H1 (cell line): Measurements from ENCODE around the gene ANKMY2. TPM values are rescaled to one million over a fixed set of nuclear protein-coding genes. Genes with fewer than 3 reads are reported as not detected.

Source experiments
- CTCF ChIA-PET: fragments of 300-600 bp; sonication (Branson Sonifier 250); formaldehyde crosslinking; loops from one replicate; lab custom pipeline; 2021; ENCODE audit not compliant: partially characterized antibody; lab: Charles Lee
- POLR2A ChIA-PET: fragments of 300-600 bp; sonication (Branson Sonifier 250); formaldehyde crosslinking; loops from one replicate; lab custom pipeline; 2021; ENCODE audit warnings: inconsistent platforms; ENCODE audit not compliant: partially characterized antibody; lab: Charles Lee
- DNase-seq, 2 experiments: peaks; one replicate each; pipeline versions ENCODE4 v3.0.0 to v3.0.0-alpha.2; 2010 to 2022; ENCODE audit warnings: low spot score in 2 of 2, low read depth in 1 of 2, mixed read lengths in 1 of 2
- FAIRE-seq: peaks from 2 replicates; lab custom pipeline; 2011; peaks lifted over from hg19 to GRCh38; lab: Jason Lieb, UNC
- H2AFZ ChIP-seq: 2 replicates; pipeline ENCODE4 v1.8.1; 2012; ENCODE audit warnings: low read length, inconsistent platforms
- H2AK5ac ChIP-seq: 2 replicates; pipeline ENCODE4 v1.6.1; 2013; ENCODE audit warnings: low read depth, low read length
- H2BK120ac ChIP-seq: replicated peaks from 2 replicates; pipeline ENCODE3; 2013; ENCODE audit warnings: low read depth, low read length, inconsistent platforms
- H2BK12ac ChIP-seq: 2 replicates; pipeline ENCODE4 v1.6.1; 2013; ENCODE audit warnings: low read depth, low read length
- H2BK15ac ChIP-seq: 2 replicates; pipeline ENCODE4 v1.6.1; 2013; ENCODE audit warnings: low read length
- H2BK20ac ChIP-seq: 2 replicates; pipeline ENCODE4 v1.6.1; 2013; ENCODE audit warnings: low read length
- H2BK5ac ChIP-seq: 2 replicates; pipeline ENCODE4 v1.6.1; 2013; ENCODE audit warnings: low read depth, low read length
- H3K14ac ChIP-seq: 2 replicates; pipeline ENCODE4 v1.6.1; 2013; ENCODE audit warnings: inconsistent platforms; ENCODE audit not compliant: insufficient read length
- H3K18ac ChIP-seq: 2 replicates; pipeline ENCODE4 v1.6.1; 2013; ENCODE audit warnings: low read length; ENCODE audit errors: extremely low read depth
- H3K23ac ChIP-seq: 2 replicates; pipeline ENCODE4 v1.6.1; 2013; ENCODE audit warnings: inconsistent platforms; ENCODE audit not compliant: insufficient read length
- H3K23me2 ChIP-seq: 2 replicates; pipeline ENCODE4 v1.6.1; 2013; ENCODE audit warnings: low read depth, low read length
- H3K27ac ChIP-seq: 2 replicates; pipeline ENCODE4 v1.6.1; 2011; ENCODE audit warnings: low read depth, low read length, inconsistent platforms
- H3K27me3 ChIP-seq, 4 experiments: replicated peaks in 1 of 4; 1 replicate in 1 of 4; 2 replicates in 3 of 4; pipeline versions ENCODE4 v1.6.1 to v1.8.1; 2011 to 2013; ENCODE audit warnings: low read length in 3 of 4, mild to moderate bottlenecking in 3 of 4, inconsistent platforms in 2 of 4, mixed read lengths in 2 of 4, moderate library complexity in 1 of 4; ENCODE audit not compliant: control insufficient read depth in 3 of 4, insufficient read depth in 3 of 4; ENCODE audit errors: extremely low read depth in 1 of 4
- H3K36me3 ChIP-seq, 4 experiments: 2 replicates each; pipeline versions ENCODE4 v1.6.1 to v1.8.1; 2011 to 2013; ENCODE audit warnings: mild to moderate bottlenecking in 4 of 4, low read length in 3 of 4, moderate library complexity in 2 of 4, control low read depth in 1 of 4, inconsistent platforms in 1 of 4; ENCODE audit not compliant: insufficient read depth in 4 of 4, control insufficient read depth in 2 of 4
- H3K4ac ChIP-seq: replicated peaks from 2 replicates; pipeline ENCODE3; 2013; ENCODE audit warnings: low read length, low read depth, mixed read lengths, inconsistent platforms; ENCODE audit not compliant: insufficient read length
- H3K4me1 ChIP-seq, 4 experiments: replicated peaks in 1 of 4; 1 replicate in 1 of 4; 2 replicates in 3 of 4; pipeline versions ENCODE4 v1.6.1 to v1.8.1; 2011 to 2013; ENCODE audit warnings: low read length in 3 of 4, inconsistent platforms in 2 of 4, mixed read lengths in 1 of 4; ENCODE audit not compliant: insufficient read depth in 4 of 4, control insufficient read depth in 3 of 4
- H3K4me2 ChIP-seq, 2 experiments: 2 replicates each; pipeline versions ENCODE4 v1.6.1 to v1.8.1; 2011 to 2013; ENCODE audit warnings: low read depth in 2 of 2, low read length in 2 of 2, control low read depth in 1 of 2, inconsistent platforms in 1 of 2, mild to moderate bottlenecking in 1 of 2; ENCODE audit not compliant: insufficient read depth in 1 of 2
- H3K4me3 ChIP-seq, 4 experiments: fragments of 200-600, 300-600 bp in 1 of 4; sonication (generic), shearing (Covaris generic), sonication (Bioruptor Twin) in 1 of 4; 2 replicates each; pipeline versions ENCODE4 v1.5.1 to v1.8.1; 2011 to 2016; ENCODE audit warnings: low read length in 4 of 4, low read depth in 3 of 4, control low read depth in 2 of 4, inconsistent platforms in 2 of 4, mild to moderate bottlenecking in 2 of 4, mixed read lengths in 1 of 4, moderate library complexity in 1 of 4; ENCODE audit not compliant: insufficient read depth in 2 of 4; ENCODE audit errors: extremely low read depth in 1 of 4
- H3K56ac ChIP-seq: replicated peaks from 2 replicates; pipeline ENCODE3; 2013; ENCODE audit warnings: low read depth, mild to moderate bottlenecking, mixed read lengths, low read length, inconsistent platforms; ENCODE audit not compliant: insufficient read length
- H3K79me1 ChIP-seq: 2 replicates; pipeline ENCODE4 v1.6.1; 2013; ENCODE audit warnings: low read depth, low read length, control low read depth
- H3K79me2 ChIP-seq, 2 experiments: 2 replicates each; pipeline versions ENCODE4 v1.6.1 to v1.8.1; 2012 to 2013; ENCODE audit warnings: low read length in 2 of 2, mild to moderate bottlenecking in 2 of 2, inconsistent platforms in 1 of 2; ENCODE audit not compliant: insufficient read depth in 2 of 2, control insufficient read depth in 1 of 2
- H3K9ac ChIP-seq, 4 experiments: replicated peaks in 1 of 4; 1 replicate in 1 of 4; 2 replicates in 3 of 4; pipeline versions ENCODE4 v1.6.1 to v1.8.1; 2011 to 2013; ENCODE audit warnings: low read depth in 3 of 4, low read length in 3 of 4, control low read depth in 2 of 4, mild to moderate bottlenecking in 2 of 4, moderate library complexity in 2 of 4, inconsistent platforms in 1 of 4; ENCODE audit errors: extremely low read depth in 1 of 4
- H3K9me3 ChIP-seq, 2 experiments: 2 replicates each; pipeline versions ENCODE4 v1.6.1 to v1.8.1; 2012 to 2013; ENCODE audit warnings: mild to moderate bottlenecking in 2 of 2, moderate library complexity in 2 of 2, control low read depth in 1 of 2, inconsistent platforms in 1 of 2, low read depth in 1 of 2, low read length in 1 of 2, mixed read lengths in 1 of 2; ENCODE audit not compliant: insufficient read depth in 2 of 2
- H4K20me1 ChIP-seq, 2 experiments: replicated peaks in 1 of 2; 2 replicates each; pipeline versions ENCODE3 to v1.8.1; 2011 to 2013; ENCODE audit warnings: inconsistent platforms in 2 of 2, low read length in 2 of 2, mild to moderate bottlenecking in 1 of 2; ENCODE audit not compliant: insufficient read depth in 2 of 2, control insufficient read depth in 1 of 2
- H4K5ac ChIP-seq: 2 replicates; pipeline ENCODE4 v1.6.1; 2013; ENCODE audit warnings: low read length, low read depth, mixed read lengths, inconsistent platforms; ENCODE audit not compliant: insufficient read length
- H4K8ac ChIP-seq: 2 replicates; pipeline ENCODE4 v1.8.0; 2013; ENCODE audit warnings: mild to moderate bottlenecking, moderate library complexity, low read length, inconsistent platforms; ENCODE audit not compliant: insufficient read depth; ENCODE audit errors: extremely low read depth
- H4K91ac ChIP-seq: replicated peaks from 2 replicates; pipeline ENCODE3; 2013; ENCODE audit warnings: low read length, mixed read lengths, inconsistent platforms; ENCODE audit not compliant: insufficient read length
- RAD21 ChIP-seq, 2 experiments: IDR thresholded peaks in 1 of 2; conservative IDR thresholded peaks in 1 of 2; 2 replicates each; pipeline ENCODE4 v1.6.1; 2011; ENCODE audit warnings: low read depth in 2 of 2, low read length in 2 of 2, improper control_type of control experiment in 1 of 2, inconsistent platforms in 1 of 2, mild to moderate bottlenecking in 1 of 2, moderate library complexity in 1 of 2
- TEAD4 ChIP-seq: IDR thresholded peaks from 2 replicates; pipeline ENCODE4 v1.6.1; 2012; ENCODE audit warnings: low read depth, low read length, inconsistent platforms, mixed read lengths
- WGBS, 2 experiments: shearing (Covaris generic) in 1 of 2; methylation state at CpG; one replicate each; pipeline versions ENCODE4 v1.1.6 to v1.1.7; 2013 to 2015; ENCODE audit warnings: low lambda C conversion rate in 2 of 2, mixed read lengths in 2 of 2, inconsistent platforms in 1 of 2, low coverage in 1 of 2, missing lambda C conversion rate in 1 of 2; ENCODE audit not compliant: insufficient replicate concordance in 2 of 2, insufficient coverage in 1 of 2, insufficient read length in 1 of 2; ENCODE audit errors: extremely low coverage in 1 of 2, missing lambda C conversion rate in 1 of 2; 5-methylcytosine and 5-hydroxymethylcytosine counted together
- polyA plus RNA-seq, 7 experiments: library from polyadenylated mRNA; depleted of rRNA in 3 of 7; stranded (reverse) in 5 of 7; unstranded in 2 of 7; fragments of >200 nt in 5 of 7; fragments of 200-250 nt in 2 of 7; gene quantifications; 1 replicate in 5 of 7; 2 replicates in 1 of 7; 4 replicates in 1 of 7; pipeline versions ENCODE4 v1.2.1 to v1.2.3, GENCODE V29; 2011 to 2013; ENCODE audit warnings: missing spikeins in 2 of 7, mixed read lengths in 2 of 7
- total RNA-seq: library from RNA; stranded (reverse); fragmentation: NEBNext Ultra II Directional; extraction: Animal tissue kit (Norgen Biotek cat#: 25700); gene quantifications from 2 replicates; pipeline ENCODE4 v1.2.1, GENCODE V29; 2021

Gene ANKMY2
- total and polyA plus RNA-seq, 2 of the 8 experiments (the other 6 are each of a cell fraction or from before 2014, with no cell fraction given): 5.2 to 9.3 TPM

DNA sequence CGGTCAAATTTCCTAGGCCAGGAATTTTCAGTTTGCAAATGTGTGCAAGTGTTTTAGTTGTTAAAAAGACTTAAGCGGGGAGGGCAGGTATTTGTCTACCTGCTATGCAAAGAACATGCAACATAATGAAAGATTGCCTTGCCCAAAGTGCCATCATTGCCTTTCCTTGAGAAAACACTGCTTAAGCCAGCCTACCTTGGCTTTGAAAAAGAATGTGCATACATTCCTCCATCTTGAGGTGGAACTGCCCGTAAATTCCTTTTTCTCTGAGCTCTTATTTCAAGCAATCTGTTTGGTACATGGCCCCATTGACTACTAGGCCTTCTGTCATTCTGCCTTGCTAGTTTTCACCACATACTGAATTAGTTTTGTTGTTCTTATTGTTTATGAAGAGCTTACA is 29.7 kb upstream of the ANKMY2 start:
- Histone ChIP-seq H3K36me3 (peaks cover 0 to 19% (median 4%) of the 10 kb centered on the region in 4 experiments; a peak in 4 of 8 replicates), H3K27me3 (no peaks in the 10 kb centered on the region), H3K4ac (no peak overlapping the region), H3K56ac (no peak overlapping the region), H3K27ac (no peak overlapping the region), H3K4me1 (peaks cover 0 to 8% (median 5%) of the 10 kb centered on the region in 4 experiments; a peak in 3 of 7 replicates), H3K18ac (no peak overlapping the region), H2BK20ac (no peak overlapping the region), H3K9ac (no peak overlapping the region), H2AK5ac (no peak overlapping the region), H2BK15ac (no peak overlapping the region), H3K4me3 (no peak overlapping the region), H2BK12ac (no peak overlapping the region), H4K5ac (no peak overlapping the region), H4K8ac (no peak overlapping the region), H3K9me3 (no peaks in the 10 kb centered on the region), H3K14ac (no peak overlapping the region), H4K91ac (no peak overlapping the region), H3K4me2 (no peak overlapping the region), H3K79me2 (peaks cover 0 to 25% of the 10 kb centered on the region in 2 experiments; a peak in 2 of 4 replicates), H3K79me1 (0 out of 2 replicates have a peak, but pooled peaks cover 2% of the 10 kb centered on the region), H4K20me1 (peaks cover 0 to 2% of the 10 kb centered on the region in 2 experiments), H2AFZ (no peak overlapping the region), H3K23ac (no peak overlapping the region), H2BK5ac (no peak overlapping the region), H2BK120ac (no peak overlapping the region), H3K23me2 (no peaks in the 10 kb centered on the region)
- POLR2A ChIA-PET: interaction anchor here (0.8 to 1.0 kb wide), 2 partner anchors 28 to 30 kb away, joined by 5 to 6 read pairs; partner anchors contain the start of gene ANKMY2
- whole genome bisulfite sequencing, 2 experiments: 90% methylated on average over 3 of the region's 3 CpGs; no CpG with 5 or more reads in 1 of the 2 experiments
- DNase-seq (no peak), FAIRE-seq (no peak)
- TF ChIP-seq TEAD4 (0 out of 2 replicates have a peak, but pooled peaks have one; percentile 7), RAD21 (IDR thresholded peaks at IDR 0.05 in 1 of 2, conservative IDR thresholded peaks at IDR 0.05 in 1 of 2; ENCODE audit: low read depth in 2 of 2, low read length in 2 of 2) (no peak)
- CTCF ChIA-PET: interaction anchor here (1.0 kb wide), 2 partner anchors 13 to 16 kb away, joined by 3 to 5 read pairs; no protein-coding TSS in a partner anchor
